ENCODE measurements around the gene THAP5. TPM values are rescaled to one million over a fixed set of nuclear protein-coding genes. Genes with fewer than 3 reads are reported as not detected.

THAP5 gene
- total RNA-seq, 1 donor from 2014 or later: 26.3 TPM

- H3K4me3 ChIP-seq (ENCODE audit: low read depth, low read length): no peak overlapping the region
- H3K27me3 ChIP-seq (ENCODE audit: control insufficient read depth, insufficient read depth, low read length): no peaks in the 10 kb centered on the region
- H3K36me3 ChIP-seq (ENCODE audit: control insufficient read depth, insufficient read depth, low read length): no peaks in the 10 kb centered on the region
- TF ChIP-seq CTCF (IDR thresholded peaks at IDR 0.05; ENCODE audit: insufficient read depth, low read length, poor library complexity, severe bottlenecking): no peak
- no peak for DNase-seq (ENCODE audit: low read depth)
Measured at GRCh38 chr7:108611268-108611667, 41.8 kb upstream of the THAP5 start.

- Histone ChIP-seq H3K4me3 (ENCODE audit: low read depth, low read length) (no peak overlapping the region), H3K36me3 (ENCODE audit: control insufficient read depth, insufficient read depth, low read length) (no peaks in the 10 kb centered on the region), H3K27me3 (ENCODE audit: control insufficient read depth, insufficient read depth, low read length) (no peaks in the 10 kb centered on the region)
- DNase-seq (ENCODE audit: low read depth): no peak
- TF ChIP-seq CTCF (IDR thresholded peaks at IDR 0.05; ENCODE audit: insufficient read depth, low read length, poor library complexity, severe bottlenecking): no peak
Measured at GRCh38 chr7:108609643-108610042, 40.1 kb upstream of the THAP5 start.

GRCh38 chr7:108605559-108606201 is 36.2 kb upstream of the THAP5 start:
- TF ChIP-seq CTCF (IDR thresholded peaks at IDR 0.05; ENCODE audit: insufficient read depth, low read length, poor library complexity, severe bottlenecking): no peak
- H3K4me3 ChIP-seq (ENCODE audit: low read depth, low read length): no peak overlapping the region
- no peaks in the 10 kb centered on the region for H3K36me3 ChIP-seq (ENCODE audit: control insufficient read depth, insufficient read depth, low read length)
- DNase-seq (ENCODE audit: low read depth): no peak
- no peaks in the 10 kb centered on the region for H3K27me3 ChIP-seq (ENCODE audit: control insufficient read depth, insufficient read depth, low read length)

GRCh38 chr7:108604307-108605077 is 35.0 kb upstream of the THAP5 start:
- DNase-seq (ENCODE audit: low read depth): no peak
- no peak for TF ChIP-seq CTCF (IDR thresholded peaks at IDR 0.05; ENCODE audit: insufficient read depth, low read length, poor library complexity, severe bottlenecking)
- Histone ChIP-seq H3K36me3 (ENCODE audit: control insufficient read depth, insufficient read depth, low read length) (no peaks in the 10 kb centered on the region), H3K4me3 (ENCODE audit: low read depth, low read length) (no peak overlapping the region), H3K27me3 (ENCODE audit: control insufficient read depth, insufficient read depth, low read length) (no peaks in the 10 kb centered on the region)

GRCh38 chr7:108603656-108604306 is 34.3 kb upstream of the THAP5 start:
- TF ChIP-seq CTCF (IDR thresholded peaks at IDR 0.05; ENCODE audit: insufficient read depth, low read length, poor library complexity, severe bottlenecking): no peak
- DNase-seq (ENCODE audit: low read depth): no peak
- Histone ChIP-seq H3K27me3 (ENCODE audit: control insufficient read depth, insufficient read depth, low read length) (no peaks in the 10 kb centered on the region), H3K4me3 (ENCODE audit: low read depth, low read length) (no peak overlapping the region), H3K36me3 (ENCODE audit: control insufficient read depth, insufficient read depth, low read length) (no peaks in the 10 kb centered on the region)

All from kidney epithelial cell (primary cell).